Ishikawa (cell line): ENCODE measurements around the gene MAP1LC3B2.

Experiments used
- EGR1 ChIP-seq: IDR thresholded peaks from 2 replicates; pipeline ENCODE4 v1.6.1; 2012
- FOXM1 ChIP-seq: IDR thresholded peaks from 2 replicates; pipeline ENCODE4 v1.6.1; 2012; ENCODE audit warnings: low read depth, borderline replicate concordance
- NFIC ChIP-seq: IDR thresholded peaks from 2 replicates; pipeline ENCODE4 v1.6.1; 2012
- TAF1 ChIP-seq: IDR thresholded peaks from 2 replicates; pipeline ENCODE4 v1.6.1; 2012; ENCODE audit warnings: low read depth, mild to moderate bottlenecking
- TEAD4 ChIP-seq: IDR thresholded peaks from 2 replicates; pipeline ENCODE4 v1.6.1; 2012
- YY1 ChIP-seq: IDR thresholded peaks from 2 replicates; pipeline ENCODE4 v1.6.1; 2012; ENCODE audit warnings: low read depth

DNA sequence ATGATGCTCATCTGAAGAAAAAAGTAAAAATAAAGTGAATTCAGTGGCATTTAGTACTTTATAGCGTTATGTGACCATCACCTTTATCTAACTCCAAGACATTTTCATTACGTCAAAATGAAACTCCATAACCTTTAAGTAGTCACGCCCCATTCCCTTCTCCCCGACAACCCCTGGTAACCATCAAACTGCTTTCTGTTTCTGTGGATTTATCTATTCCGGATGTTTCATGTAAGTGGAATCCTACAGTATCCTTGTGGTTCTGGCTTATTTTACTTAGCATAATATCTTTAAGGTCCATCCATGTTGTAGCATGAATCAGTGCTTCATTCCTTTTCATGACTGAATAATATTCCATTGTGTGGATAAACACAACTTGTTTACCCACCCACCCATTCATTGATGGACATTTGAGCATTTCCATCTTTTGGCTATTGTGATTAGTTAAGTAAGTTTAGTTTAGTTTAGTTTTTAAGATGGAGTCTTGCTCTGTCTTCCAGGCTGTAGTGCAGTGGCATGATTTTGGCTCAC is 18.5 kb upstream of the MAP1LC3B2 start:
- TF ChIP-seq EGR1, result no peak
- TF ChIP-seq YY1, result no peak
- no peak for TF ChIP-seq FOXM1
- no peak for TF ChIP-seq TEAD4
- no peak for TF ChIP-seq NFIC
- TF ChIP-seq TAF1, result no peak
